ENCODE data around the gene TPT1.
"Not testable (repeated sequence)": the region's sequence is repeated elsewhere in the genome, so short reads cannot be mapped to it uniquely, and the experiment has no call there.

TPT1 gene

GRCh38 chr13:45365558-45365885 lies 24.5 kb upstream of the TPT1 start:
- DNase-seq, result no peak

GRCh38 chr13:45364876-45365557 lies 24.0 kb upstream of the TPT1 start:
- DNase-seq, result no peak

- DNase-seq, result peak in 1 of 2 donors; percentile 37
These were observed 22.0 kb upstream of the TPT1 start for GRCh38 chr13:45362939-45363338.

GRCh38 chr13:45361596-45362206 lies 20.7 kb upstream of the TPT1 start:
- DNase-seq, result no peak

- peak in 1 of 2 donors; percentile 76 for DNase-seq
These were observed 16.1 kb upstream of the TPT1 start for GRCh38 chr13:45356966-45357672.

- DNase-seq, result no peak
These were observed 12.9 kb upstream of the TPT1 start for GRCh38 chr13:45353895-45354294.

- no peak for DNase-seq
These were observed 11.0 kb upstream of the TPT1 start for GRCh38 chr13:45352031-45352430.

- no peak for DNase-seq
These were observed 9.2 kb upstream of the TPT1 start for GRCh38 chr13:45350152-45350551.

GRCh38 chr13:45349438-45349837 lies 8.5 kb upstream of the TPT1 start:
- DNase-seq, result no peak

GRCh38 chr13:45344064-45344463 lies 3.1 kb upstream of the TPT1 start:
- DNase-seq, result not testable (repeated sequence)

- DNase-seq, result not testable (repeated sequence)
These were observed 2.1 kb upstream of the TPT1 start for GRCh38 chr13:45343102-45343501.

- not testable (repeated sequence) for DNase-seq
These were observed 1.7 kb upstream of the TPT1 start for GRCh38 chr13:45342668-45343067.

GRCh38 chr13:45341799-45342500 lies 967 bp upstream of the TPT1 start:
- no peak for DNase-seq

GRCh38 chr13:45340422-45341033 lies 455 bp downstream of the TPT1 start:
- peak; percentile 80 to 90 for DNase-seq

- DNase-seq, result no peak
These were observed 1.1 kb downstream of the TPT1 start for GRCh38 chr13:45339867-45340266.

GRCh38 chr13:45339399-45339798 lies 1.6 kb downstream of the TPT1 start:
- DNase-seq, result no peak

- no peak for DNase-seq
These were observed 3.2 kb downstream of the TPT1 start for GRCh38 chr13:45337803-45338202.

GRCh38 chr13:45337395-45337794 lies 3.6 kb downstream of the TPT1 start:
- DNase-seq, result no peak

GRCh38 chr13:45336025-45336800 lies 4.8 kb downstream of the TPT1 start:
- no peak for DNase-seq

- DNase-seq, result no peak
These were observed 5.5 kb downstream of the TPT1 start for GRCh38 chr13:45335397-45336024.

- peak in 1 of 2 donors; percentile 95 for DNase-seq
These were observed 6.7 kb downstream of the TPT1 start for GRCh38 chr13:45333977-45334922.

Measured in bone marrow (tissue), 2 donors.